HepG2 (cell line): ENCODE data around the gene BHMT. TPM values are rescaled to one million over a fixed set of nuclear protein-coding genes. Genes with fewer than 3 reads are reported as not detected.

Experiments used
- ATAC-seq: fragments of 200-7000 bp; cut with Tn5 transposase; 3 replicates; pipeline ENCODE4 v1.9.1; 2020; ENCODE audit warnings: mild to moderate bottlenecking, moderate library complexity
- BruUV-seq: library from RNA; stranded (reverse); fragments of 400-500 nt; replicated peaks from 2 replicates; lab custom pipeline; 2021; lab: Mats Ljungman, UMichigan
- CTCF ChIA-PET: fragments of 300-600 bp; formaldehyde crosslinking; extraction: SDS; loops from one replicate; lab custom pipeline; 2021; ENCODE audit warnings: low total read pairs, inconsistent platforms, low intra/inter-chr PET ratio; lab: Yijun Ruan, JAX
- POLR2A ChIA-PET: fragments of 350-600 bp; sonication (Branson Sonifier 250); formaldehyde crosslinking; loops from one replicate; lab custom pipeline; 2020; ENCODE audit warnings: antibody characterized with exemption, inconsistent platforms; lab: Yijun Ruan, JAX
- DNase-seq: peaks from one replicate; pipeline ENCODE4 v3.0.0-alpha.2; 2015; ENCODE audit warnings: low spot score
- FAIRE-seq: peaks from 3 replicates; lab custom pipeline; 2011; peaks lifted over from hg19 to GRCh38; lab: Jason Lieb, UNC
- H2AFZ ChIP-seq: one replicate; pipeline ENCODE4 v1.6.1; 2011; ENCODE audit warnings: low read length, inconsistent platforms
- H3K27ac ChIP-seq: fragments of 300-600 bp; 3 replicates; pipeline ENCODE4 v1.8.0; 2011; ENCODE audit warnings: mixed run types, mild to moderate bottlenecking, mixed read lengths, low read length, inconsistent platforms; ENCODE audit not compliant: insufficient read depth; ENCODE audit errors: extremely low read length
- H3K27me3 ChIP-seq, 2 experiments: fragments of 200-600 bp in 1 of 2; 2 replicates in 1 of 2; 3 replicates in 1 of 2; pipeline versions ENCODE4 v1.6.0 to v1.8.0; 2011; ENCODE audit warnings: low read length in 2 of 2, mild to moderate bottlenecking in 2 of 2, moderate library complexity in 2 of 2, inconsistent platforms in 1 of 2; ENCODE audit not compliant: insufficient read depth in 2 of 2, control insufficient read depth in 1 of 2
- H3K36me3 ChIP-seq, 2 experiments: fragments of 200-600 bp in 1 of 2; replicated peaks in 1 of 2; 2 replicates in 1 of 2; 3 replicates in 1 of 2; pipeline versions ENCODE4 v1.5.1 to v1.8.0; 2011; ENCODE audit warnings: low read length in 2 of 2, inconsistent platforms in 1 of 2; ENCODE audit not compliant: insufficient read depth in 2 of 2, control insufficient read depth in 1 of 2
- H3K4me1 ChIP-seq: 2 replicates; pipeline ENCODE4 v1.5.1; 2012; ENCODE audit warnings: low read length, inconsistent platforms; ENCODE audit not compliant: insufficient read depth
- H3K4me2 ChIP-seq: 2 replicates; pipeline ENCODE4 v1.6.0; 2011; ENCODE audit warnings: low read depth, low read length, inconsistent platforms
- H3K4me3 ChIP-seq, 3 experiments: fragments of 200-600 bp in 1 of 3; sonication (generic), shearing (Covaris generic) in 1 of 3; replicated peaks in 1 of 3; 2 replicates each; pipeline ENCODE4 v1.5.1; 2011 to 2016; ENCODE audit warnings: low read length in 3 of 3, inconsistent platforms in 2 of 3, low read depth in 2 of 3, mild to moderate bottlenecking in 2 of 3, control low read depth in 1 of 3, mixed read lengths in 1 of 3; ENCODE audit not compliant: insufficient read depth in 1 of 3
- H3K79me2 ChIP-seq: one replicate; pipeline ENCODE4 v1.6.1; 2011; ENCODE audit warnings: low read length, inconsistent platforms; ENCODE audit not compliant: insufficient read depth
- H3K9ac ChIP-seq: 2 replicates; pipeline ENCODE4 v1.6.0; 2011; ENCODE audit warnings: mild to moderate bottlenecking, low read depth, low read length, inconsistent platforms; ENCODE audit not compliant: insufficient read depth
- H3K9me3 ChIP-seq: 2 replicates; pipeline ENCODE4 v1.5.1; 2012; ENCODE audit warnings: mild to moderate bottlenecking, low read length
- H4K20me1 ChIP-seq: 2 replicates; pipeline ENCODE4 v1.6.0; 2011; ENCODE audit warnings: inconsistent platforms, mild to moderate bottlenecking, low read length, moderate library complexity; ENCODE audit not compliant: insufficient read depth
- CSRNP1 ChIP-seq: sonication (generic); formaldehyde crosslinking; IDR thresholded peaks from 2 replicates; pipeline ENCODE4 v1.8.1; 2023; ENCODE audit warnings: mild to moderate bottlenecking, missing genetic modification reagents
- DPF2 ChIP-seq: sonication (generic); formaldehyde crosslinking; IDR thresholded peaks from 2 replicates; pipeline ENCODE4 v1.4.0; 2020; ENCODE audit warnings: mild to moderate bottlenecking, low read depth, missing genetic modification reagents, borderline replicate concordance
- KMT2A ChIP-seq: sonication (generic); formaldehyde crosslinking; IDR thresholded peaks from 2 replicates; pipeline ENCODE4 v1.4.0; 2020; ENCODE audit warnings: missing genetic modification reagents
- MIER2 ChIP-seq: IDR thresholded peaks from 2 replicates; pipeline ENCODE4 v1.6.1; 2016; ENCODE audit warnings: missing biosample characterization, missing genetic modification reagents
- MLLT10 ChIP-seq: sonication (generic); formaldehyde crosslinking; IDR thresholded peaks from 2 replicates; pipeline ENCODE4 v1.4.0; 2020; ENCODE audit warnings: missing genetic modification reagents
- ONECUT2 ChIP-seq: sonication (generic); formaldehyde crosslinking; IDR thresholded peaks from 2 replicates; pipeline ENCODE4 v1.4.0; 2020; ENCODE audit warnings: missing genetic modification reagents
- ZC3H4 ChIP-seq: sonication (generic); formaldehyde crosslinking; IDR thresholded peaks from 2 replicates; pipeline ENCODE4 v1.4.0; 2020; ENCODE audit warnings: missing genetic modification reagents, borderline replicate concordance
- ZMYM3 ChIP-seq: sonication (generic); formaldehyde crosslinking; IDR thresholded peaks from 2 replicates; pipeline ENCODE4 v1.5.1; 2020; ENCODE audit warnings: mild to moderate bottlenecking, missing genetic modification reagents
- ZNF124 ChIP-seq: sonication (generic); formaldehyde crosslinking; IDR thresholded peaks from 2 replicates; pipeline ENCODE4 v1.4.0; 2020; ENCODE audit warnings: missing genetic modification reagents
- ZNF501 ChIP-seq: sonication (generic); formaldehyde crosslinking; IDR thresholded peaks from 2 replicates; pipeline ENCODE4 v1.5.1; 2020; ENCODE audit warnings: mild to moderate bottlenecking, moderate library complexity, missing genetic modification reagents
- ZZZ3 ChIP-seq: sonication (generic); formaldehyde crosslinking; IDR thresholded peaks from 2 replicates; pipeline ENCODE4 v1.4.0; 2020; ENCODE audit warnings: missing genetic modification reagents, mild to moderate bottlenecking, borderline replicate concordance
- in situ Hi-C: cut with HindIII; loops from 2 replicates; pipeline ENCODE4 v1.10.0; 2017; ENCODE audit warnings: low pct_unique_long_range_greater_than_20kb; ENCODE audit not compliant: extremely low pct_ligation_motif_present
- intact Hi-C: fragments of 100-400 bp; cut with micrococcal nuclease; formaldehyde crosslinking; loops from one replicate; pipeline ENCODE4 v1.10.0; 2022; ENCODE audit not compliant: unreplicated experiment
- polyA plus RNA-seq, 8 experiments: library from polyadenylated mRNA; depleted of rRNA in 3 of 8; stranded (reverse) in 7 of 8; unstranded in 1 of 8; fragments of >200 nt; fragmentation: Illumina TruSeq in 4 of 8; extraction: Trizol in 4 of 8; gene quantifications; 2 replicates each; pipeline versions ENCODE4 v1.2.1 to v1.2.3, GENCODE V29; 2011 to 2016; ENCODE audit warnings: low read depth in 4 of 8, missing spikeins in 1 of 8, mixed read lengths in 1 of 8; ENCODE audit not compliant: insufficient read depth in 1 of 8
- total RNA-seq, 5 experiments: library from RNA; depleted of rRNA; stranded (reverse); fragments of >200 nt; fragmentation: Illumina TruSeq; extraction: Trizol; gene quantifications; 2 replicates each; pipeline ENCODE4 v1.2.3, GENCODE V29; 2016; ENCODE audit warnings: low read depth in 1 of 5
- TF ChIP-seq, protein P1 (sequence below): IDR thresholded peaks from 2 replicates; pipeline ENCODE4 v1.6.1; 2016
- TF ChIP-seq, protein P2 (sequence below): sonication (generic); formaldehyde crosslinking; conservative IDR thresholded peaks from 2 replicates; pipeline ENCODE4 v1.4.0; 2020; ENCODE audit warnings: missing genetic modification reagents
- TF ChIP-seq, protein P3 (sequence below): sonication (generic); formaldehyde crosslinking; IDR thresholded peaks from 2 replicates; pipeline ENCODE4 v1.8.0; 2022; ENCODE audit warnings: missing genetic modification reagents, low read depth, mild to moderate bottlenecking, borderline replicate concordance

BHMT gene
- total and polyA plus RNA-seq, 2 of the 13 experiments (the other 11 are each of a cell fraction or from before 2014, with no cell fraction given) = 0.40 to 6.4 TPM

DNA sequence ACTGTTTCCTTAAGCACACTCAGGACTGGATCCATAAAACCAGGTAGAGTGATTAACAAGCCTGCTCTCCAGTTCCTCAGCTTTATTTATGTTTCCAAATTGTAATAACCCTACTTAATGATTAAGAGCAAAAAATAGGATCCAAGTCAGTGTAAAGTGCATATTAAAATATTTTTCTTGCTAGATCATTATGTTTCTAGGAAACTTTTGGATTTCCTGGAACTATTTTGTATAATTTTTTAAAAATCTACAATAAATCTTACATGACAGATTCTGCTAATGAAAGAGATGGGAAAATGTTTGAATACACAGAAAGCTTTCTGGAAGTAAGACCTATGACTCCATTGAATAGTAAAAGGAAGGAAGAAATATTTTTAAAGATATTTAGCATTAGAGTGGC is 35.5 kb downstream of the BHMT start:
- TF ChIP-seq, protein P1, sequence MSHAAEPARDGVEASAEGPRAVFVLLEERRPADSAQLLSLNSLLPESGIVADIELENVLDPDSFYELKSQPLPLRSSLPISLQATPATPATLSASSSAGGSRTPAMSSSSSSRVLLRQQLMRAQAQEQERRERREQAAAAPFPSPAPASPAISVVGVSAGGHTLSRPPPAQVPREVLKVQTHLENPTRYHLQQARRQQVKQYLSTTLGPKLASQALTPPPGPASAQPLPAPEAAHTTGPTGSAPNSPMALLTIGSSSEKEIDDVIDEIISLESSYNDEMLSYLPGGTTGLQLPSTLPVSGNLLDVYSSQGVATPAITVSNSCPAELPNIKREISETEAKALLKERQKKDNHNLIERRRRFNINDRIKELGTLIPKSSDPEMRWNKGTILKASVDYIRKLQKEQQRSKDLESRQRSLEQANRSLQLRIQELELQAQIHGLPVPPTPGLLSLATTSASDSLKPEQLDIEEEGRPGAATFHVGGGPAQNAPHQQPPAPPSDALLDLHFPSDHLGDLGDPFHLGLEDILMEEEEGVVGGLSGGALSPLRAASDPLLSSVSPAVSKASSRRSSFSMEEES = no peak
- TF ChIP-seq MIER2 (CRISPR knock-in tag) (no peak), MLLT10 (no peak), ZNF501 (CRISPR knock-in tag) (no peak), KMT2A (no peak), DPF2 (CRISPR knock-in tag) (no peak), ZC3H4 (CRISPR knock-in tag) (no peak), CSRNP1 (CRISPR knock-in tag) (no peak), ZMYM3 (no peak), ZZZ3 (no peak), ONECUT2 (CRISPR knock-in tag) (no peak), ZNF124 (no peak)
- TF ChIP-seq, protein P2, sequence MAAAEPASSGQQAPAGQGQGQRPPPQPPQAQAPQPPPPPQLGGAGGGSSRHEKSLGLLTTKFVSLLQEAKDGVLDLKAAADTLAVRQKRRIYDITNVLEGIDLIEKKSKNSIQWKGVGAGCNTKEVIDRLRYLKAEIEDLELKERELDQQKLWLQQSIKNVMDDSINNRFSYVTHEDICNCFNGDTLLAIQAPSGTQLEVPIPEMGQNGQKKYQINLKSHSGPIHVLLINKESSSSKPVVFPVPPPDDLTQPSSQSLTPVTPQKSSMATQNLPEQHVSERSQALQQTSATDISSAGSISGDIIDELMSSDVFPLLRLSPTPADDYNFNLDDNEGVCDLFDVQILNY (CRISPR knock-in tag) = no peak
- TF ChIP-seq, protein P3, sequence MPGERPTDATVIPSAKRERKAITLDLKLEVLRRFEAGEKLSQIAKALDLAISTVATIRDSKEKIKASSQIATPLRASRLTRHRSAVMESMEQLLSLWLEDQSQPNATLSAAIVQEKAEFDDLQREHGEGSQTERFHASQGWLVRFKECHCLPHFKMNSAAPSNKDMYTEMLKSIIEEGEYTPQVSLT (CRISPR knock-in tag) = no peak
- ChIA-PET CTCF (no interaction called here), POLR2A (no interaction called here)
- H3K9ac ChIP-seq = no peak overlapping the region
- no peak overlapping the region for H2AFZ ChIP-seq
- no peak overlapping the region for H3K27ac ChIP-seq
- H3K4me3 ChIP-seq = no peak overlapping the region
- H3K4me2 ChIP-seq = no peak overlapping the region
- FAIRE-seq (no peak), DNase-seq (no peak), ATAC-seq (no peak)
- H3K4me1 ChIP-seq = 0 out of 2 replicates have a peak, but pooled peaks cover 2% of the 10 kb centered on the region
- no peaks in the 10 kb centered on the region for H4K20me1 ChIP-seq
- intact Hi-C loops = no loop called here
- H3K27me3 ChIP-seq = peaks cover 0 to 6% of the 10 kb centered on the region in 2 experiments; a peak in 2 of 5 replicates
- H3K36me3 ChIP-seq = no peaks in the 10 kb centered on the region
- no peaks in the 10 kb centered on the region for H3K9me3 ChIP-seq
- no TSS peak for BruUV-seq
- no peaks in the 10 kb centered on the region for H3K79me2 ChIP-seq
- in situ Hi-C loops = loop anchor here (25.0 kb wide), 1 partner anchor 315 kb away; no protein-coding TSS in a partner anchor
